ENCODE data around the gene PAN3.

PAN3 gene

GRCh38 chr13:28314879-28315278 lies 176.5 kb downstream of the PAN3 start:
- no peak for DNase-seq

- DNase-seq, result no peak
These were observed 177.8 kb downstream of the PAN3 start for GRCh38 chr13:28316129-28316528.

DNA sequence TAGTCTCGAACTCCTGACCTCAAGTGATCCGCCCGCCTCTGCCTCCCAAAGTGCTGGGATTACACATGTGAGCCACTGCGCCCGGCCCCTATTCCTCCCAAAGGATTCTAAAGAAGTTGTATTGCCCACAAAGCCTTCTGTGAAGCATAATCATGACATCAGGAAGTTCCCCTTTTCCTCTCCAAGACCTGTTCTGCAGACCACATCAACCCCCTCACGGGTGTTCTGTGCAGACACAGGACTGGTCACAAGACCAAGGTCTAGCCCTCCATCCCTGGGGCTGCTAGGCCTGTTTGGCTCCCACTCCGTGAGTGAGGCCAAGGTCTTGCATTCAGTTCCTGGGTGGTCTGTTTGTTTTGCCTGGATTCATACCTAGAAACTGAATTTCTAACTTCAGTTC lies 178.5 kb downstream of the PAN3 start:
- DNase-seq, result no peak

DNA sequence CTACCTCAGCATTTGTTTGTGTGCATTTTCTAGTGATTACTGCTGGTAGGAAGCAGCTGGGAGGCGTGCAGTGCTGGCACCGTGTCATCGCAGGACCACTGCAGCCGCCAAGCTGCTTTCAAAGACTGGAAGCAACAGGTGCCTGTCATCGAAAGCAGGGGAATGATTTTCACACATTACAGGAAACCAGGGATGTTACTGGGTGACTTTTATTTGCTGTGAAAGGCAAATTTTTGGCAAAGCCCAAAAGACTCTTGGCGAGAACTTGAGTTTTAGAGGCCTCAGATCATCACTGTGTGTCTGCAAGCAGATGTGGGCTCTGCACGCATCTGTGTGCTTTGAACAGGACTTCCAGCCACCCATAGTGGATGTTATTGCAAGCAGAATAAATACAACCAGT lies 180.2 kb downstream of the PAN3 start:
- DNase-seq, result peak; percentile 78

DNA sequence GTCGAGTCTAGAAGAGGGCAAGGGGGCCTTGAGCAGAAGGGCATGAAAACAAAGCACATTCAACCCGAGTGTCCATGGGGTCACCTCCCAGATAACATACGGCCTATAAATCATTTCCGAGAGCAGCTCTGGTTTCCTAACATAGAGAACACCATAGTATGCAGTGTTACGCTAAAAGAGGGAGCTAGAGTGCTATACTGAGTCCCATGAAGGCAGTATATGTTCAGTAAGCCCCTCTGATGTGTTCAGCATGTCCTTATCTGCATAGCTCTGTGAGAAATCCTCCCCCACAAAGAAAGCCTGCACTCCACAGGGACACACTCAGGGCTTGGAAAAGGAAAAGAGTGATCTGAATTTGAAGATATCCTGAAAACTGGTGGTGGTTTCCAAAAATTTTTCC lies 181.2 kb downstream of the PAN3 start:
- no peak for DNase-seq

DNA sequence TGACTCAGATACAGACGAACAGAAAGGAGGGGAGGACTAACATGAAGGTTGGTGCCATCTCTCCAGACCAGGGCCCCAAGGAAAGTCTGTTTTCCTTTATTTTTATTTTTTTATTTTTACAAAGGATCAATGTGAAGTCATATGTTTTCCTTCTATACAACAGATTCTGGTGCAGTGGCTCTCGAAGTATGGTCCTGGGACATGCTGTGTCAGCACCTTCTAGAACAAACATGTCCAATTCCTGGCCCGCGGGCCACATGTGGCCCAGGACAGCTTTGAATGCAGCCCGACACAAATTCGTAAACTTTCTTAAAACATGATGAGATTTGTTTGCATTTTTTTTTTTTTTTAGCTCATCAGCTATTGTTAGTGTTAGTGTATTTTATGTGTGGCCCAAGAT lies 181.9 kb downstream of the PAN3 start:
- no peak for DNase-seq

GRCh38 chr13:28320884-28321574 lies 182.7 kb downstream of the PAN3 start:
- no peak for DNase-seq

GRCh38 chr13:28321756-28322155 lies 183.4 kb downstream of the PAN3 start:
- DNase-seq, result no peak

- no peak for DNase-seq
These were observed 184.0 kb downstream of the PAN3 start for GRCh38 chr13:28322256-28322905.

- peak; percentile 54 for DNase-seq
These were observed 185.9 kb downstream of the PAN3 start for GRCh38 chr13:28324181-28324789.

- DNase-seq, result no peak
These were observed 186.7 kb downstream of the PAN3 start for GRCh38 chr13:28325022-28325421.

- DNase-seq, result no peak
These were observed 187.7 kb downstream of the PAN3 start for GRCh38 chr13:28326056-28326455.

DNA sequence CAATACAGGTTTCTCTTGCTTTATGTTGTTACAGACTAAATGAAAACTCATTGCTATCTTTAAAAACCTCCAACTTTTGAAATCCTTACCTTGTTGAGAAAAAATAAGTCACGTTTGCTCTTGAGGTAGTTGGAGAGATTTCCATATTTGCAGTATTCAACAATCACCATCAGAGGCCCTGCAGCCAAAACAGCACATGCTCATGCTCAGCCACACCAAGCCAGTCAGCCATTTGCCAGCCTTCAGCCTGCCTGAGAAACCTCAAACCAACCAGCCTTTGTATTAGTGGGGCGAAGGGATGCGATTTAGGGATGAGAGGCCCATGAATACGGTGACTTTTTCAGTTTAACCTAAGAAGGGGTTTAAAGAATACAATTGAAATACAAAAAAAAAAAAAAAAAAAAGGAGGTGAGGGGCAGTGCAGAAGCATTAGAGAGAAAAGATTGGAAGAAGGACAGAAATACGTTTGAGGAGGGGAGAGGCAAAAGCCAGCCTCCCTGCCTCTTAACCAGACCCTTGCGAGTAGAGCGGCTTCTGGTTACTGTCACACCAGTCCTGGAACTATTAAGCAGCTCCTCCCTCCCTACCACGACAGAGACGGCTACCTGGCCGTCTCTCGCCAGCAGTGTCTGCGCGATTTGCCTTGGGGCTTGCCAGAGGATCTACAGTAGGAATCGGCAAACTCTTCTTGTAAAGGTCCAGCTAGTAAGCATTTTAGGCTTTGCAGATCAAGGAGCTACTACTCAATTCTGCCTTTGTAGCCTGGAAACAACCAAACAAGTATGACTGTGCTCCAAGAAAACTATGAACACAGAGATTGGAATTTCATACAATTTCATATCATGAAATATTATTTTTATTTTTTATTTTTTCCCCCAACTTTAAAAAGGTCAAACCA lies 189.3 kb downstream of the PAN3 start:
- no peak for DNase-seq

DNA sequence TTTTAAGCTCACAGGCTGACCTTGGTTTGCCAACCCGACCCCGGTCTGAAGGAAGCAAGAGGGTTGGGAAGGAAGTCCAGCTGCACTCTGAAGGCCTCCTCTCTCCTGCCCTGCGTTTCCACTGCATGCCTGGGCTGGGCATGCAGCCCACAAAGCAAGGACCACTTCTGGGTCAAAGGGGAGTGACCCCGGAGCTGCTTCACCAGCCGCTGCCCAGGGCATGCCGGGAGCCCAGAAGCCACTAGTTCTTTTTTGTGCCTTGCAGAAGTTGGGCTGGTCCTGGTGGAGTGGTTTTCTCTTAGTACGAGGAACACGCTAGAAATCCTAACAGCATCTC lies 189.9 kb downstream of the PAN3 start:
- no peak for DNase-seq

GRCh38 chr13:28329395-28330158 lies 191.2 kb downstream of the PAN3 start:
- DNase-seq, result no peak

GRCh38 chr13:28333204-28333881 lies 195.0 kb downstream of the PAN3 start:
- no peak for DNase-seq

GRCh38 chr13:28336193-28336657 lies 197.9 kb downstream of the PAN3 start:
- DNase-seq, result no peak

GRCh38 chr13:28337166-28338005 lies 199.0 kb downstream of the PAN3 start:
- DNase-seq, result peak; percentile 52

- peak; percentile 48 for DNase-seq
These were observed 199.7 kb downstream of the PAN3 start for GRCh38 chr13:28338006-28338574.

DNA sequence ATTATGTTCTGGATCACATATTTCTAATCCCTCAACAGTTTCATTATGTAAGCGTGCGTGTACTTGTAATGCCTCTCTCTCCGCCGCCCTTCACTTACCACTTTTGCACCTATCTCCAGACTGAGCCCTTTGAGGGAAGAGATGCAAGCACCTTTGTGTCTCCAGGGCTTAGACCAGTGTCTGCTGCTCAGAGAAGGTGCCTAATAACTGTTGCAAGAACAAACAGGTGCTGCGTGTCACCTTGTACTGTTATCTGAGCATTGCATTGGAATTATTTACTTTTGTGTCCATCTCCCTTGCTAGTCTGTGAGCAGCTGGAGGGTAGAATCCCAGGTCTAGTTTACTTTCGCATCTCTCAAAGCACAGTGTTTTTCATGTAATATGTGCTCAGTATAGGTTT lies 200.4 kb downstream of the PAN3 start:
- no peak for DNase-seq

DNA sequence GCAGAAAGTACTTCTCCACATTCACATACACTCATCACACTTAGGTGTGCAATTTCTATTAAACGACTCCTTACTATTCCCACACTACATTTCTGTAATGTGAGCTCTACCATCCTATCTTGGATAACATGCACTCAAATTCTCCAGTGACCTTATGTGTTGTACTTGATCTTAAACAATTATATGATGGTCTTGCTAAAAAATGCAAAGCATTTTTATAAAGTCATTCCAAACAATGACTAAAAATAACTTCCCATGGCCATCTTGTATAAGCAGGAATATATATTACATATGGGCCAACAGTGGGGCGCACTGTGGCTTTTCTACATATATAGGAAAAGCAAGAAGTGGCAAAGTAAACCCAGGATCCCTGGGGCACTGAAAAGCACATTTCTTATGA lies 201.1 kb downstream of the PAN3 start:
- DNase-seq, result no peak

All from right hindlimb (tissue), 1 donor.